Right lobe of liver (tissue), 4 donors: ENCODE results near the gene CEACAM8.
"Not testable (repeated sequence)": the region's sequence is repeated elsewhere in the genome, so short reads cannot be mapped to it uniquely, and the experiment has no call there.

Experiments used
- CTCF ChIP-seq, 4 donors: fragments of 200-600 bp in 3 of 4; fragments of 450-650 bp in 1 of 4; IDR thresholded peaks; one replicate each; pipeline versions ENCODE4 v1.5.1 to v1.8.0; 2016 to 2022; ENCODE audit warnings: antibody characterized with exemption in 4 of 4, mild to moderate bottlenecking in 2 of 4
- POLR2A ChIP-seq: fragments of 450-650 bp; IDR thresholded peaks from one replicate; pipeline ENCODE4 v1.6.1; 2017; ENCODE audit warnings: antibody characterized with exemption, mild to moderate bottlenecking
- donor health status: DM: no; HTN: no; CAD: no.
- donor health status: DM: no; HTN: no; CAD: no.
- donor health status: DM: no; HTN: yes; CAD: no.

- not testable (repeated sequence) for TF ChIP-seq CTCF (IDR thresholded peaks at IDR 0.05); POLR2A
Observed at GRCh38 chr19:42639324-42640092, 44.8 kb upstream of the CEACAM8 start.
